HCT116 (cell line): Measurements from ENCODE around the gene HIC1.
"Not testable (repeated sequence)": the region's sequence is repeated elsewhere in the genome, so short reads cannot be mapped to it uniquely, and the experiment has no call there.

Experiments
- CEBPB ChIP-seq: IDR thresholded peaks from 2 replicates; pipeline ENCODE4 v1.6.1; 2012; ENCODE audit warnings: low read depth
- EGR1 ChIP-seq: IDR thresholded peaks from 2 replicates; pipeline ENCODE4 v1.6.1; 2012; ENCODE audit warnings: low read depth
- EZH2 ChIP-seq: fragments of 200-600 bp; sonication (generic); IDR thresholded peaks from 2 replicates; pipeline ENCODE4 v1.6.1; 2017; ENCODE audit warnings: antibody characterized with exemption, mixed run types
- FOSL1 ChIP-seq: IDR thresholded peaks from 2 replicates; pipeline ENCODE4 v1.6.1; 2012; ENCODE audit warnings: low read depth
- POLR2A ChIP-seq: IDR thresholded peaks from 2 replicates; pipeline ENCODE4 v1.7.0; 2011; ENCODE audit warnings: borderline replicate concordance; ENCODE audit not compliant: insufficient read depth, insufficient read length; ENCODE audit errors: extremely low read depth
- POLR2AphosphoS5 ChIP-seq: IDR thresholded peaks from 2 replicates; pipeline ENCODE4 v1.6.1; 2011; ENCODE audit warnings: mild to moderate bottlenecking, low read depth, low read length, moderate library complexity
- SRF ChIP-seq: IDR thresholded peaks from 2 replicates; pipeline ENCODE4 v1.6.1; 2012; ENCODE audit warnings: low read depth
- ZNF274 ChIP-seq: fragments of 200-500 bp; sonication (Bioruptor generic); IDR thresholded peaks from 2 replicates; pipeline ENCODE4 v1.6.1; 2014; ENCODE audit warnings: mild to moderate bottlenecking, low read depth, low read length, inconsistent platforms
- TF ChIP-seq, protein P1 (sequence below), 3 experiments: fragments of 200-600 bp in 1 of 3; sonication (generic) in 1 of 3; IDR thresholded peaks in 2 of 3; conservative IDR thresholded peaks in 1 of 3; 2 replicates each; pipeline ENCODE4 v1.5.1; 2012 to 2017; ENCODE audit warnings: low read depth in 2 of 3, low read length in 2 of 3, antibody characterized with exemption in 1 of 3, borderline replicate concordance in 1 of 3, control low read depth in 1 of 3, mild to moderate bottlenecking in 1 of 3, mixed read lengths in 1 of 3, mixed run types in 1 of 3, moderate library complexity in 1 of 3; ENCODE audit not compliant: insufficient read depth in 1 of 3

DNA sequence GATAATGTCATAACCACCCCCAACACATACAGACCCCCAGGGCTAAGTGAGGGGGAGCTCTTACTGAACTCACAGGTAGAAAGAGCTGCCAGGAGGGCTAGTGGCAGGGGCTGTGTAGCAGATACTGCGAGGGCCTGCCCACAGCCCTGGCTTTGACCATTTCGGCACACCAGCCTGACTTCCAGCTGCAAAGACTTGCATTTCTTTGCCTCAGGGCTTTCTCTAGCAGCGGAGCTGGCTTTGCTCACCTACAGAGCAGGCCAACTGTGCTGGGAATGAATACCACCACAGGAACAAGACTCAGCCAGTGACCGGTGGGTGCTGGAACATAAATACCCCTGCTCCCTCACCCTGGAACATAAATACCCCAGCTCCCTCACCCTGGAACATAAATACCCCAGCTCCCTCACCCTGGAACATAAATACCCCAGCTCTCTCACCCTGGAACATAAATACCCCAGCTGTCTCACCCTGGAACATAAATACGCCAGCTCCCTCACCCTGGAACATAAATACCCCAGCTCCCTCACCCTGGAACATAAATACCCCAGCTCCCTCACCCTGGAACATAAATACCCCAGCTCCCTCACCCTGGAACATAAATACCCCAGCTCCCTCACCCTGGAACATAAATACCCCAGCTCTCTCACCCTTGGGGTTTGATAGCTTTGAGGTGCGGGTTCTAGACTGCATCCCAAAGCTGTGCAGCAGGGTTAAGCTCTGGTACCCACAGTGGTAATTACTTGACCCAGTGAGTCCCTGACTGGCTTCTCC lies 41.5 kb upstream of the HIC1 start:
- TF ChIP-seq, protein P1, sequence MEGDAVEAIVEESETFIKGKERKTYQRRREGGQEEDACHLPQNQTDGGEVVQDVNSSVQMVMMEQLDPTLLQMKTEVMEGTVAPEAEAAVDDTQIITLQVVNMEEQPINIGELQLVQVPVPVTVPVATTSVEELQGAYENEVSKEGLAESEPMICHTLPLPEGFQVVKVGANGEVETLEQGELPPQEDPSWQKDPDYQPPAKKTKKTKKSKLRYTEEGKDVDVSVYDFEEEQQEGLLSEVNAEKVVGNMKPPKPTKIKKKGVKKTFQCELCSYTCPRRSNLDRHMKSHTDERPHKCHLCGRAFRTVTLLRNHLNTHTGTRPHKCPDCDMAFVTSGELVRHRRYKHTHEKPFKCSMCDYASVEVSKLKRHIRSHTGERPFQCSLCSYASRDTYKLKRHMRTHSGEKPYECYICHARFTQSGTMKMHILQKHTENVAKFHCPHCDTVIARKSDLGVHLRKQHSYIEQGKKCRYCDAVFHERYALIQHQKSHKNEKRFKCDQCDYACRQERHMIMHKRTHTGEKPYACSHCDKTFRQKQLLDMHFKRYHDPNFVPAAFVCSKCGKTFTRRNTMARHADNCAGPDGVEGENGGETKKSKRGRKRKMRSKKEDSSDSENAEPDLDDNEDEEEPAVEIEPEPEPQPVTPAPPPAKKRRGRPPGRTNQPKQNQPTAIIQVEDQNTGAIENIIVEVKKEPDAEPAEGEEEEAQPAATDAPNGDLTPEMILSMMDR (IDR thresholded peaks at IDR 0.05 in 2 of 3, conservative IDR thresholded peaks at IDR 0.05 in 1 of 3; ENCODE audit: borderline replicate concordance in 1 of 3, insufficient read depth in 1 of 3, low read depth in 2 of 3, low read length in 2 of 3), result not testable (repeated sequence)
- TF ChIP-seq CEBPB, POLR2A, POLR2AphosphoS5, ZNF274, FOSL1, EZH2, EGR1, SRF: not testable (repeated sequence)
